ENCODE data around the gene HOXD12. TPM values are rescaled to one million over a fixed set of nuclear protein-coding genes. Genes with fewer than 3 reads are reported as not detected.
A peak's percentile ranks its signal among the peaks of the same experiment; 100 is the strongest.

HOXD12 gene
- total RNA-seq, 1 experiment from 2014 or later = 0.13 TPM

DNA sequence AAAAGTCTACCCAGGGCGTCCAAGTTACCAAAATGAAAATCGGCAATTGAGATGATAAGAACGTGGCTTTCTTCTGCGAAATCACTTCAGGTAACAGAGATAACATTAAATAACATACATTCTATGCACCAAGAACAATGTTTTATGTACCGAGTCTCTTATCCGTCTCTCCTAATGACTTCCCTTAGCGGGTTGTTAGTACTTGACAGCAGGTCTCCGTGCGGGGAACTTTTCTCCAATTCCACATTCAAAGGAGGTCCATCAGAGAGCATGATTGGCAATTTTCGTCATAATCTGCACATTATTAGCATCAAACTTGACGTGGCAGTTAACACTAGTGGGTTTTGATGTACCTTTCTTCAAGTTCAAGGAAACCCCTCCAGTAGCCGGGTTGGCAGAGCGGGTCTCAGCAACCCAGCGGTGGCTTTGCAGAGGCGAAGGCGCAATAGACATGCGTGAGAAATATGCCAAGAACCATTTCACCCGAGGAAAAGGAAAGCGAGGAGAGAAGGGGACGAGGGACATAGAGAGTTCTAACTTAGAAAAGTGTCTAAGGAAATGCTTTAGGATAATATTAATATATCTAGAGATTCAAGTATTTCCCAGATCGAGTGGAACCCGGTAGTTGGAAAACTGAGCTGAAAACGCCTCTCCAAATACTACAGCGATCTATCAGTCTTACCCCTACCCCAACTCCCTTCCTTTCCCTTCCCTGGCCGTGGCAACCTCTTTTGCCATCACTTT, 20.9 kb upstream of the HOXD12 start:
- in situ Hi-C loops (cut with HindIII; ENCODE audit: low pct_unique_long_range_greater_than_20kb, low sequenced_read_pairs) (no loop called here), intact Hi-C loops (cut with micrococcal nuclease; ENCODE audit: unreplicated experiment) (no loop called here)
- ChIA-PET CTCF (no interaction called here), POLR2A (no interaction called here)
- Histone ChIP-seq H3K27me3 (ENCODE audit: control insufficient read depth, insufficient read depth, low read length) (peaks cover 20% of the 10 kb centered on the region), H3K4me1 (ENCODE audit: control insufficient read depth, insufficient read depth, low read length) (no peaks in the 10 kb centered on the region; the same call in 1 of the 2 replicates), H3K4me3 (ENCODE audit: low read depth in 2 of 2, low read length in 2 of 2) (peak overlapping the region in 1 of 2 experiments; percentile 43; a peak in 1 of 4 replicates), H3K9me3 (ENCODE audit: control insufficient read depth, insufficient read depth, low read depth, low read length) (no peaks in the 10 kb centered on the region), H3K36me3 (ENCODE audit: control insufficient read depth, insufficient read depth, low read length) (no peaks in the 10 kb centered on the region), H3K27ac (ENCODE audit: low read length) (no peak overlapping the region)
- ATAC-seq = 0 out of 2 replicates have a peak, but pooled peaks have one; percentile 15
- no TSS peak for BruUV-seq (replicated peaks)
- no peak for TF ChIP-seq SIN3A (IDR thresholded peaks at IDR 0.05; ENCODE audit: borderline replicate concordance, insufficient read depth, low read depth, low read length)
- TF ChIP-seq, protein P1, sequence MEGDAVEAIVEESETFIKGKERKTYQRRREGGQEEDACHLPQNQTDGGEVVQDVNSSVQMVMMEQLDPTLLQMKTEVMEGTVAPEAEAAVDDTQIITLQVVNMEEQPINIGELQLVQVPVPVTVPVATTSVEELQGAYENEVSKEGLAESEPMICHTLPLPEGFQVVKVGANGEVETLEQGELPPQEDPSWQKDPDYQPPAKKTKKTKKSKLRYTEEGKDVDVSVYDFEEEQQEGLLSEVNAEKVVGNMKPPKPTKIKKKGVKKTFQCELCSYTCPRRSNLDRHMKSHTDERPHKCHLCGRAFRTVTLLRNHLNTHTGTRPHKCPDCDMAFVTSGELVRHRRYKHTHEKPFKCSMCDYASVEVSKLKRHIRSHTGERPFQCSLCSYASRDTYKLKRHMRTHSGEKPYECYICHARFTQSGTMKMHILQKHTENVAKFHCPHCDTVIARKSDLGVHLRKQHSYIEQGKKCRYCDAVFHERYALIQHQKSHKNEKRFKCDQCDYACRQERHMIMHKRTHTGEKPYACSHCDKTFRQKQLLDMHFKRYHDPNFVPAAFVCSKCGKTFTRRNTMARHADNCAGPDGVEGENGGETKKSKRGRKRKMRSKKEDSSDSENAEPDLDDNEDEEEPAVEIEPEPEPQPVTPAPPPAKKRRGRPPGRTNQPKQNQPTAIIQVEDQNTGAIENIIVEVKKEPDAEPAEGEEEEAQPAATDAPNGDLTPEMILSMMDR (IDR thresholded peaks at IDR 0.05) = no peak
- TF ChIP-seq POLR2AphosphoS5 (IDR thresholded peaks at IDR 0.05; ENCODE audit: low read depth, low read length) = no peak
- TF ChIP-seq REST (IDR thresholded peaks at IDR 0.05; ENCODE audit: insufficient read depth in 1 of 2, low read depth in 2 of 2, low read length in 1 of 2) = no peak
- no peak for TF ChIP-seq TCF7L2 (IDR thresholded peaks at IDR 0.05; ENCODE audit: low read depth, low read length)
- no peak for DNase-seq (ENCODE audit: low read depth, low spot score)

DNA sequence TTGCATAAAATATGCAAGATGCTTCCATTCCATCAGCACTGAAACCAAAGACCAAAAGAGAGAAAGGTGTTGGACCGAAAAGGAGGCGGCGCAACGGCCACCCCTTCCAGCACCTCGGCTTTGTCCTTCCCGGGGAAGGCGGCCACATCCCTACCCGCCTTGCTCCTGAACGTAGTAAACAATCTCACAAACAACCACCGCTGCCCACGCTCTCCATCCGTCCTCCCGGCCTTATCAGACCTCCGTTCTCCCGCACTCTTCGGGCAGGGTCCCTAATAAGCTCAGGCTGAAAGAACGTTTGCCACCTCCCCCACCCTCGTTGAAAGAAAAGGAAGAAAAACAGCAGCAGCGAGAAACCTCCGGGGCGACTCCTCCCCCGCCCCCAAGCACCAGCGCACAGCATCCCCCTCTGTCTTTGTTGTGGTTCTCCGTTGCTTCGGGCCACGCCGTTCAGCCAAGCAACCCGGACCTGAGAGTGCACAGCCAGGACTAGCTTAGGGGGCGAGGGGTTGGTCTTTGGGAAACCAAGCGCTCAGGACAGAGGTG, 20.2 kb upstream of the HOXD12 start:
- H3K4me1 ChIP-seq (ENCODE audit: control insufficient read depth, insufficient read depth, low read length) = no peaks in the 10 kb centered on the region; the same call in 1 of the 2 replicates
- H3K27me3 ChIP-seq (ENCODE audit: control insufficient read depth, insufficient read depth, low read length) = peaks cover 23% of the 10 kb centered on the region
- H3K27ac ChIP-seq (ENCODE audit: low read length) = no peak overlapping the region
- peak; percentile 61; the same call in 1 of the 2 replicates for ATAC-seq
- BruUV-seq (replicated peaks) = no TSS peak
- intact Hi-C loops (cut with micrococcal nuclease; ENCODE audit: unreplicated experiment) (no loop called here), in situ Hi-C loops (cut with HindIII; ENCODE audit: low pct_unique_long_range_greater_than_20kb, low sequenced_read_pairs) (no loop called here)
- TF ChIP-seq TCF7L2 (IDR thresholded peaks at IDR 0.05; ENCODE audit: low read depth, low read length) (no peak), REST (IDR thresholded peaks at IDR 0.05; ENCODE audit: insufficient read depth in 1 of 2, low read depth in 2 of 2, low read length in 1 of 2) (no peak), POLR2AphosphoS5 (IDR thresholded peaks at IDR 0.05; ENCODE audit: low read depth, low read length) (no peak), SIN3A (IDR thresholded peaks at IDR 0.05; ENCODE audit: borderline replicate concordance, insufficient read depth, low read depth, low read length) (no peak)
- TF ChIP-seq, protein P1 (IDR thresholded peaks at IDR 0.05) = no peak
- DNase-seq (ENCODE audit: low read depth, low spot score) = no peak
- H3K36me3 ChIP-seq (ENCODE audit: control insufficient read depth, insufficient read depth, low read length) = no peaks in the 10 kb centered on the region
- H3K4me3 ChIP-seq (ENCODE audit: low read depth in 2 of 2, low read length in 2 of 2) = peak overlapping the region; percentile 28 to 43
- POLR2A ChIA-PET = no interaction called here
- CTCF ChIA-PET = no interaction called here
- no peaks in the 10 kb centered on the region for H3K9me3 ChIP-seq (ENCODE audit: control insufficient read depth, insufficient read depth, low read depth, low read length)

Data from Panc1 (cell line).